ENCODE measurements around the gene SRGAP1.
"Not testable (repeated sequence)": the region's sequence is repeated elsewhere in the genome, so short reads cannot be mapped to it uniquely, and the experiment has no call there.

Gene SRGAP1

DNA sequence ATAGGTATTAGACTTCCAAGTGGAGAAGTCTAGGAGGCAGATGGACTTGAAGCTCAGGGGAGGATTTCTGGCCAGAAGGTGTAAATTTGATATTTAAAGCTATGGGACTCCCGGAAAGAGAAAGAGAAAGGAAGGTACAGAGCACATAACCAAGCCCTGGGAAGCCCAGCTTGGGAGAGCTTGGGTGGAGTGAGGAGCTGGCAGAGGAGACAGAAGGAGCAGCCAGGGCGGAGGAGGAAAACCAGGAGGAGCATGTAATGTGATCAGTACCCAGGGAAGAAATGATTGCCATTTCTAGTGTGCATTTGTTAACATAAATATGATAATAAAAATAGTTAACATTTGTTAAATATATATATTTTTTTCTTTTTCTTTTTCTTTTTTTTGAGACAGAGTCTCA is 310.2 kb downstream of the SRGAP1 start:
- TF ChIP-seq, protein P1, sequence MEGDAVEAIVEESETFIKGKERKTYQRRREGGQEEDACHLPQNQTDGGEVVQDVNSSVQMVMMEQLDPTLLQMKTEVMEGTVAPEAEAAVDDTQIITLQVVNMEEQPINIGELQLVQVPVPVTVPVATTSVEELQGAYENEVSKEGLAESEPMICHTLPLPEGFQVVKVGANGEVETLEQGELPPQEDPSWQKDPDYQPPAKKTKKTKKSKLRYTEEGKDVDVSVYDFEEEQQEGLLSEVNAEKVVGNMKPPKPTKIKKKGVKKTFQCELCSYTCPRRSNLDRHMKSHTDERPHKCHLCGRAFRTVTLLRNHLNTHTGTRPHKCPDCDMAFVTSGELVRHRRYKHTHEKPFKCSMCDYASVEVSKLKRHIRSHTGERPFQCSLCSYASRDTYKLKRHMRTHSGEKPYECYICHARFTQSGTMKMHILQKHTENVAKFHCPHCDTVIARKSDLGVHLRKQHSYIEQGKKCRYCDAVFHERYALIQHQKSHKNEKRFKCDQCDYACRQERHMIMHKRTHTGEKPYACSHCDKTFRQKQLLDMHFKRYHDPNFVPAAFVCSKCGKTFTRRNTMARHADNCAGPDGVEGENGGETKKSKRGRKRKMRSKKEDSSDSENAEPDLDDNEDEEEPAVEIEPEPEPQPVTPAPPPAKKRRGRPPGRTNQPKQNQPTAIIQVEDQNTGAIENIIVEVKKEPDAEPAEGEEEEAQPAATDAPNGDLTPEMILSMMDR (IDR thresholded peaks at IDR 0.05; ENCODE audit: low read depth, low read length) = no peak
- H3K4me3 ChIP-seq (ENCODE audit: low read depth, low read length) = no peak overlapping the region

DNA sequence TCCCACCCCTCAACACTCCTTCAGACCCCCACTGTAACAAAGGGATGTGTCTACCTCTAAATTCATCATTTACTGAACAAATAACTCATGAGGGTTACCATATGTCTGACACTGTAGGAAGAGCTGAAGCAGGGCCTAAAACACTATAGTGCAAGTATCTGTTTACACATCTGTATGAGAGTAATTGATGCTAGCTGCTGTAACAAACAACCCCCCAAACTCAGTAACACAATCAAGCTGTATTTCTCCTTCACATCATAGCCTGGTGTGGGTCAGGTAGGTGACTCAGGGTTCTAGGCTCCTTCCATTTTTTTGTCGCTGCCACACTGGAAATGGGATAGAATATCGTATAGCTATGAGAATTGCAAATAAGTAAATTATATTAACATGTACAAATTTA is 312.6 kb downstream of the SRGAP1 start:
- TF ChIP-seq, protein P1 (IDR thresholded peaks at IDR 0.05; ENCODE audit: low read depth, low read length) = no peak

DNA sequence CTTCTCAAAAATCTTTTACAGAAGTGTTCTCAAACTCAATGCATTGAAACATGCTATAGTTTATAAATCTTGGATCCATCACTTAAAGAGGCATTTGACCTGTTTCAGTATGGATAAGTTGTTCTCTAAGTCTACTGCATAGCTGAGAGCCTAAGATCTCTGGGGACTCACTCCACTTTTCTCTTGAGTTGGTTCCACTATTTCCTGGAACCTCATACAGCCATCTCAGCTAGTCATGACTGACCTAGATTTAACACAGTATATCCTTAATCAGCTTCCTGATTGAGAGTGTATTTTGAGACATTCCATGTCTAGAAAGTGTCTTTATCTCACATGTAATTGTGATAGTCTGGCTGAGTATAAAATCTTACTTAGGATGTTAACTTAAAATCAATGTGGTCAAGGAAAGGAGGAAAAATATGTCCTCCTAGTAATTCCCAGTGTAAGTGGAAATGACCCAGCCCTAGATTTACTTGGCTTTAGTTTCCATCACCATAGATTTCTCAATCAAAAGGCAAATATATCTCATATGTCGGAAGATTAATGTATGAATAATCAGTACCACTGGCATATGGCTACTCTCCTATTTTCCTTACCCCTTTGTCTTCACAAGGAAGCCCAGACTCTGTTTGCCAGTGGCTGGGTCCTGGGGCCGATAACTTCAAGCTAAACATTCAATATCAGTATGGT is 315.7 kb downstream of the SRGAP1 start:
- TF ChIP-seq, protein P1 (IDR thresholded peaks at IDR 0.05; ENCODE audit: low read depth, low read length) = no peak
- no peak overlapping the region for H3K4me3 ChIP-seq (ENCODE audit: low read depth, low read length)

More for the DNA sequence above, 312.6 kb downstream of the SRGAP1 start:
- no peak overlapping the region for H3K4me3 ChIP-seq (ENCODE audit: low read depth, low read length)

DNA sequence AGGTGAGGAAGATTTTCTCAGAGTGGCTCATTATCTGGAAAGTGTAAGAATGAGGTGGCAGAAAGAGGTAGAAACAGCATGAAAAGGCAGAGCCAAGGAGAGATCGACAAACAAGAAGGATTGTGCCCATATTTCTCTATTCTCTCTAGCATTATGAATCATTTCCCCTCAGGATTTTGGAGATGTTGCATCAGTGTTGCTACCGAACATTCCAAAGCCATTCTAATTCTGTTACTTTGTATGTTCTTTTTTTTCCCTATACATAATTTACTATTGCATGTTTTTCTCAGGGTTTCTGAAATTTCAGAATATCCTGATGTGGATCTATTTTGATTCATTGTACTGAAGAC is 316.2 kb downstream of the SRGAP1 start:
- TF ChIP-seq, protein P1 (IDR thresholded peaks at IDR 0.05; ENCODE audit: low read depth, low read length) = no peak
- no peak overlapping the region for H3K4me3 ChIP-seq (ENCODE audit: low read depth, low read length)

DNA sequence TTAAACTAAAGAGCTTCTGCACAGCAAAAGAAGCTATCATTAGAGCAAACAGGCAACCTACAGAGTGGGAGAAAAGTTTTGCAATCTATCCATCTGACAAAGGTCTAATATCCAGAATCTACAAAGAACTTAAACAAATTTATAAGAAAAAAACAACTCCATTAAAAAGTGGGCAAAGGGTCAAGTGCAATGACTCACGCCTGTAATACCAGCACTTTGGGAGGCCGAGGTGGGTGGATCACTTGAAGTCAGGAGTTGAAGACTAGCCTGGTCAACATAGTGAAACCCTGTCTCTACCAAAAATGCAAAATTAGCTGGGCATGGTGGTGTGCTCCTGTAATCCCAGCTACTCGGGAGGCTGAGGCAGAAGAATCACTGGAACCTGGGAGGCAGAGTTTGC is 322.1 kb downstream of the SRGAP1 start:
- H3K4me3 ChIP-seq (ENCODE audit: low read depth, low read length) = not testable (repeated sequence)

DNA sequence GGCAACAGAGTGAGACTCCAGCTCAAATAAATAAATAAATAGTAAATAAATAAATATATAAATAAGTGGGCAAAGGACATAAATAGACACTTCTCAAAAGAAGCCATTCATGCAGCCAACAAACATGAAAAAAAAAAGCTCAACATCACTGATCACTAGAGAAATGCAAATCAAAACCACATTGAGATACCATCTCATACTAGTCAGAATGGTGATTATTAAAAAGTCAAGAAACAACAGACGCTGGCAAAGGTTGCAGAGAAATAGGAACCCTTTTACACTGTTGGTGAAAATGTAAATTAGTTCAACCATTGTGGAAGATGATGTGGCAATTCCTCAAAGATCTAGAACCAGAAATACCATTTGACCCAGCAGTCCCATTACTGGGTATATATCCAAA is 322.5 kb downstream of the SRGAP1 start:
- not testable (repeated sequence) for H3K4me3 ChIP-seq (ENCODE audit: low read depth, low read length)

DNA sequence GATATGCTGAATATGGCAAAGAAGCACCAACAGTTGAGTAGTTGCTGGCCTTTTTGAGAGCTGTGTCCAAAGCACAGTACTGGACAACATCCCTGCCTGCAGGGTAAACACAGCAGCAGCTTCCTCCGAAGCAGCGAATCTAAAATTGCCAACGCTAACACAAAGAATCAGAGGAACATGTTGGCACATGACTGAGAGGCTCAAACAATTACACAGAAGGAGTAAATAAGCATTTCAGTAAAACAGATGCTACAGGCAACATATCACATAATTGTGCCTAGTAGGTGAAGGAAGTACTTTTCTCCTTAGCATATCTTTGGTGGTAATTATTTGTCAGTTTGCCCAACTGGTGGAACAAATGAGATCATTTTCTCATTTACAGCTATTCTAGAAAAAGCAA is 325.5 kb downstream of the SRGAP1 start:
- TF ChIP-seq, protein P1 (IDR thresholded peaks at IDR 0.05; ENCODE audit: low read depth, low read length) = no peak
- no peak overlapping the region for H3K4me3 ChIP-seq (ENCODE audit: low read depth, low read length)

DNA sequence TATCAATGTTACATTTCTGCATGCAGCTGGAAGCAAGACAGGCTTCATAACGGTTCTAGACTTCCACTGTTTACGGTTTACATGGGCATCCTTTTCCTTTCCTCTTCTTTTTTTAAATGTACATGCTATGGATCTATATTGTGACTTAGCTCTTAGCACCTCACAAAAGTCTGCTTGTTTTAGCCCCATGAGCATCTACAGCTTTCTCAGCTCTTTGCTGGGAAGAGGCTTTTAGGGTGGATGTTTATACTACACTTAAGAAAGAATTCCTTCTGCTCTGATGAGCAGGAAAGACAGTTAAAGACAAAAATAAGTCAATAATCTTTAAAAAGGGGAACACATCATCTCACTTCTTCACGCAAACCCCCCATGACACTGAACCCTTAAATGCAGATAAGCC is 326.2 kb downstream of the SRGAP1 start:
- TF ChIP-seq, protein P1 (IDR thresholded peaks at IDR 0.05; ENCODE audit: low read depth, low read length) = no peak

More for the DNA sequence above, 326.2 kb downstream of the SRGAP1 start:
- no peak overlapping the region for H3K4me3 ChIP-seq (ENCODE audit: low read depth, low read length)

Measured in WI38 (cell line).